SK-N-MC (cell line): ENCODE data around the gene SLBP.
"Not testable (repeated sequence)": the region's sequence is repeated elsewhere in the genome, so short reads cannot be mapped to it uniquely, and the experiment has no call there.

ENCODE experiments used
- DNase-seq: peaks from one replicate; pipeline ENCODE4 v3.0.0-alpha.2; 2011; ENCODE audit warnings: low read depth, low spot score
- H3K27ac ChIP-seq: fragments of 200-600 bp; sonication (generic); 2 replicates; pipeline ENCODE4 v1.5.1; 2016; ENCODE audit warnings: mixed run types
- H3K36me3 ChIP-seq: fragments of 200-600 bp; sonication (generic); 2 replicates; pipeline ENCODE4 v1.6.1; 2017; ENCODE audit warnings: antibody characterized with exemption, low read length, mixed read lengths; ENCODE audit not compliant: insufficient read depth
- H3K4me3 ChIP-seq: fragments of 200-600 bp; sonication (generic); 2 replicates; pipeline ENCODE4 v1.5.1; 2016
- H3K9ac ChIP-seq: fragments of 200-600 bp; sonication (generic); 2 replicates; pipeline ENCODE4 v1.8.0; 2017; ENCODE audit warnings: mixed run types, mixed read lengths; ENCODE audit not compliant: insufficient read length
- H3K9me3 ChIP-seq: fragments of 200-600 bp; sonication (generic); 2 replicates; pipeline ENCODE4 v1.6.1; 2017; ENCODE audit warnings: low read depth, mild to moderate bottlenecking, antibody characterized with exemption, low read length, moderate library complexity, mixed read lengths
- EZH2 ChIP-seq: fragments of 200-600 bp; sonication (generic); IDR thresholded peaks from one replicate; pipeline ENCODE4 v1.6.1; 2017; ENCODE audit warnings: antibody characterized with exemption
- FOXP2 ChIP-seq: optimal IDR thresholded peaks from 2 replicates; pipeline ENCODE3; 2011; ENCODE audit warnings: mild to moderate bottlenecking, moderate library complexity; ENCODE audit not compliant: insufficient read depth; ENCODE audit errors: extremely low read length, control extremely low read depth
- POLR2AphosphoS5 ChIP-seq: IDR thresholded peaks from 2 replicates; pipeline ENCODE4 v1.6.1; 2012; ENCODE audit warnings: mild to moderate bottlenecking, low read depth, low read length, borderline replicate concordance

Gene SLBP

GRCh38 chr4:1676605-1677525 lies 35.3 kb downstream of the SLBP start:
- no peaks in the 10 kb centered on the region for H3K9me3 ChIP-seq
- no peaks in the 10 kb centered on the region for H3K36me3 ChIP-seq
- no peak for DNase-seq
- no peak overlapping the region for H3K27ac ChIP-seq
- H3K4me3 ChIP-seq: no peak overlapping the region
- no peak overlapping the region for H3K9ac ChIP-seq
- TF ChIP-seq EZH2: no peak
- TF ChIP-seq POLR2AphosphoS5: no peak
- no peak for TF ChIP-seq FOXP2

DNA sequence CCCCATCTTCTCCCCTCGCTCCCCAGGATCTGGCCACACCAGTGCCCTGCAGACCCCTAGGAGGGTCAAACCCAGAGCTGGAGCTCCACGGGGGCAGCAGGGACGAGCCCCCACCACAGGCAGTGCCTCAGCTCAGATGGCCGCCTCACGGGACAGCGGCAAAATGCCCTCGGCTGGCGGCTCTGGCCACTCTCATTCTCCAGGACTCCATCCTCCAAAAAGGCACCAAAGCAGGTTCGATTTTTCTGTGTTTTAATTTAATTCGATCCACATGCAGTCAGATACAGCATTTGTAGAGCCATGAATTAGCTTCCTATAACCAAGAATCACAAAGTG lies 36.3 kb downstream of the SLBP start:
- Histone ChIP-seq H3K9me3 (no peaks in the 10 kb centered on the region), H3K27ac (no peak overlapping the region), H3K36me3 (no peaks in the 10 kb centered on the region), H3K9ac (no peak overlapping the region), H3K4me3 (no peak overlapping the region)
- TF ChIP-seq FOXP2 (no peak), POLR2AphosphoS5 (no peak), EZH2 (no peak)
- no peak for DNase-seq

GRCh38 chr4:1675136-1675801 lies 36.9 kb downstream of the SLBP start:
- DNase-seq: no peak
- Histone ChIP-seq H3K9me3 (no peaks in the 10 kb centered on the region), H3K4me3 (no peak overlapping the region), H3K36me3 (no peaks in the 10 kb centered on the region), H3K27ac (no peak overlapping the region), H3K9ac (no peak overlapping the region)
- no peak for TF ChIP-seq POLR2AphosphoS5
- TF ChIP-seq FOXP2: no peak
- no peak for TF ChIP-seq EZH2

DNA sequence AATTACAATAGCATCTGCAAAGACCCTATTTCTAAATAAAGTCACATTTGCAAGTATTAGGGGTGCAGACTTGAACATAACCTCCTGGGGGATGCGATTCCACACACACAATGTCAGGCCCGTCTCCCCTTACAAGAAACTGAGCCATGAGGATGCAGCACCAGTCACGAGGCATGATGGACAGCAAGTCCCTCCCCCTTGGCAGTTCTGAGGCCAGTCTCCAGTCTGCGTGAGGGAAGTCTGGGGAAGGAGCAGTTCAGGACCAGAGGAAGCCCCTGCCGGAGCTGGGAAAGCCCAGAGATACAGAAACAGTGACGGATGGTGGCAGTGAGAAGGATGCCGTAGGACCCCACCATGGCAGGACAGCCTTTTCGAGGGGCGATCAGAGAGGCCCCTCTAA lies 37.4 kb downstream of the SLBP start:
- Histone ChIP-seq H3K9ac (no peak overlapping the region), H3K9me3 (no peaks in the 10 kb centered on the region), H3K4me3 (no peak overlapping the region), H3K36me3 (no peaks in the 10 kb centered on the region), H3K27ac (no peak overlapping the region)
- TF ChIP-seq EZH2 (no peak), FOXP2 (no peak), POLR2AphosphoS5 (no peak)
- no peak for DNase-seq

- H3K9ac ChIP-seq: no peak overlapping the region
- no peak for TF ChIP-seq FOXP2
- no peak for TF ChIP-seq EZH2
- TF ChIP-seq POLR2AphosphoS5: no peak
- no peak for DNase-seq
Measured at GRCh38 chr4:1673671-1674070, 38.4 kb downstream of the SLBP start.

DNA sequence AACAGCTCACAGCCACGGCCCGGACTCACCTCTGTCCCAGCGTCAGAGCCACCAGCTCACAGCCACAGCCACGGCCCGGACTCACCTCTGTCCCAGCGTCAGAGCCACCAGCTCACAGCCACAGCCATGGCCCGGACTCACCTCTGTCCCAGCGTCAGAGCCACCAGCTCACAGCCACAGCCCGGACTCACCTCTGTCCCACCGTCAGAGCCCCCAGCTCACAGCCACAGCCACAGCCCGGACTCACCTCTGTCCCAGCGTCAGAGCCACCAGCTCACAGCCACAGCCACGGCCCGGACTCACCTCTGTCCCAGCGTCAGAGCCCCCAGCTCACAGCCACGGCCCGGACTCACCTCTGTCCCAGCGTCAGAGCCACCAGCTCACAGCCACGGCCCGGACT lies 41.1 kb downstream of the SLBP start:
- H3K9ac ChIP-seq, H3K4me3 ChIP-seq, H3K27ac ChIP-seq, H3K9me3 ChIP-seq, H3K36me3 ChIP-seq, DNase-seq: not testable (repeated sequence)

More at GRCh38 chr4:1673671-1674070, 38.4 kb downstream of the SLBP start:
- Histone ChIP-seq H3K36me3 (no peaks in the 10 kb centered on the region), H3K27ac (no peak overlapping the region), H3K4me3 (no peak overlapping the region), H3K9me3 (no peaks in the 10 kb centered on the region)

- TF ChIP-seq EZH2: no peak
- TF ChIP-seq FOXP2: no peak
- TF ChIP-seq POLR2AphosphoS5: no peak
Measured at GRCh38 chr4:1670279-1670678, 41.8 kb downstream of the SLBP start.

DNA sequence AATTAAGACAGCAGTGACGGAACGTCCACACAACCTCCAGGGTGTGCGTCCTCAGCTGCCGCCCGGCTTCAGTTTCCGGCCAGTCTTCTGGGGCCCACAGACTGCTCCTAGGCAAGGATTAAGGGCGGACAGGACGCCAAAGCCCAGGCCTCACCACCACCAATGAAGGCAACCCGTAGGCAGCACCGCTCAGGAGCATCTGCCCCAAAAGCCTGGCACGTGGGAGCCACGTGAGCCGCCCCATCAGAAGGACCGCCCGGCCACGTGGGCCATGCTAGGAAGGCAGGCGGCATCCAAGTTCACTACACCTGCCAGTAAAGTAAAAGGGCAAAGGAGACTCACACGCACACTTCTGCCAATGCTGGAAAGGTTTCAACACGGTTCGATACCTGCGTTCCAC lies 42.3 kb downstream of the SLBP start:
- Histone ChIP-seq H3K4me3 (no peak overlapping the region), H3K9ac (no peak overlapping the region), H3K36me3 (no peaks in the 10 kb centered on the region), H3K27ac (no peak overlapping the region), H3K9me3 (no peaks in the 10 kb centered on the region)
- DNase-seq: no peak
- no peak for TF ChIP-seq EZH2
- TF ChIP-seq POLR2AphosphoS5: no peak
- no peak for TF ChIP-seq FOXP2

More at GRCh38 chr4:1670279-1670678, 41.8 kb downstream of the SLBP start:
- Histone ChIP-seq H3K4me3 (no peak overlapping the region), H3K36me3 (no peaks in the 10 kb centered on the region), H3K27ac (no peak overlapping the region), H3K9me3 (no peaks in the 10 kb centered on the region), H3K9ac (no peak overlapping the region)
- DNase-seq: no peak

GRCh38 chr4:1669270-1669669 lies 42.8 kb downstream of the SLBP start:
- TF ChIP-seq POLR2AphosphoS5 (no peak), EZH2 (no peak), FOXP2 (no peak)
- H3K27ac ChIP-seq: no peak overlapping the region
- no peak overlapping the region for H3K4me3 ChIP-seq
- H3K36me3 ChIP-seq: no peaks in the 10 kb centered on the region
- no peak overlapping the region for H3K9ac ChIP-seq
- no peak for DNase-seq
- no peaks in the 10 kb centered on the region for H3K9me3 ChIP-seq
